IPS DF 4.7 (cell line): ENCODE results near the gene LRRK1.

Experiments used
- DNase-seq: peaks from one replicate; pipeline ENCODE4 v3.0.0-alpha.2; 2013; ENCODE audit warnings: low spot score; ENCODE audit errors: extremely low read depth

The LRRK1 gene

DNA sequence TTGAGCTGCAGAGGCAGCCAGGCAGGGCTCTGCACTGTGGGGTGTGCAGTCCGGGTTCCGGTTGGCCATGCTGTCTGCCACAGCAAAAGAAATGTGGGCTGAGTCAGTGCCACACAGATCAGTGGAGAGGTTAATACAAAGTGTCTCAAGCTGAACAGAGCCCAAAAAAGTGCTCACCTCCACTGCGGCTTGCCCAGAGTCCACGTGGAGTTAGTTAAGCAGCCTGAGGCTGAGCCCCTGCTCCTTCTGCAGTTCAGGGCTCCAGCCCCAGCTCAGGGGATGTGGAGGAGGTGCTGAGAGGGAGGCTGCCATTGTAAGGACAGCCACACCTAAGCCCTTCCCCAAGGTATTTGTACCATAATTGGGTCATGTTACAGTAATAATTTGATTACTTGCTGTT is 85.3 kb downstream of the LRRK1 start:
- no peak for DNase-seq

DNA sequence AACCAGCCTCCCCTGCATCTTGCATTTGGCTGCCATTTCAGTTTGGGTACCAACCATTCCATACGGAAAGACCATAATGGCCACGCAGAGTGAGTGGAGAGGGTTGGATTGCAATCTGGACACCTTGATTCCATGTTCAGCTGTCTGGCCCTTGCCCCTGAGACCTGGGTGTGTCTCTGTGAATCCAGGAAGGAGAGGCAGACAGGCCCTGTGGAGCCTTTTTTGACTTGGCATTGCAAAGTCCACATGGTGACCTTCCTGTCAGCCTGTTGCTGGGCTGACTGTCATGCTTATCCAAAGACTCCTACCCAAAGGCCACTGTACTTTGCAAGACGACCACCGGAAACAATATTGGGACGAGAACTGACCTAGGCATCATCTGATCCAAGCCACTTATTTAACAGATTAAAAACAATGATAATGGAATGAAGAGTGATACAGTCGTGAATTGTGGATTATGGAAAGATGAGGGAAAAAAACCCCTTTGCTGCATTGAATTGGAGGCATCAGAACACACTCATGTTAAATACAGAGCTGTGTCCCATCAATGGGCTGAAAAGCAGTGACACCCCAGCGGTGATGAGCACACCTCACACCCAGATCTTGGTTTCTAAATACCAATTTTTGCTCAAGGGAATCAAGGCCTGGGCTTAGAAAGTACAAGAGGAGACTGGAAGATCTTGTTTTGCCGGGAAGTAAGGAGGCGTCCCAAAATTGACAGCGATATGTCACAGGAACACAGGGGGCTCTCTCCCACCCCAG is 86.0 kb downstream of the LRRK1 start:
- no peak for DNase-seq

- peak; percentile 56 for DNase-seq
Measured at GRCh38 chr15:101006931-101007691, 88.0 kb downstream of the LRRK1 start.

- peak; percentile 60 for DNase-seq
Measured at GRCh38 chr15:101008158-101009139, 89.3 kb downstream of the LRRK1 start.

DNA sequence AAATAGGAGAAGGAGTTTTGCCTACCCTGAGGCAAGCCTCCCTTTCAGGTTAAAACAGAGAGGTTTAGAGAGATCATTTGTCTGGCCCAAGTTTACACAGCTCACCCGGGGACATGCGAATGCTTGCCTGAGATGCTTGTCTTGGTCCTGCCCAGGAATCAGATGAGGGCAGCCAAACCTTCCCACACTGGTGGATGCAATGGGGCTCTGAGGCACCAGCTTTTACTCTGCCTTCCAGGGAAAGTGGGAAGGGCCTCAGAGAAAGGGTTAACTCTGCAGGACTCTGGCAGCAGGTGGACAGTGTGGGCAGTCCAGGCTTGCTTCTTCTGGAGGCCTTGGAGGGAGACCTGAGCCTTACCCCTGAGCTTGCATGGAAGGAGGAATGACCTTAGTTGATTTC is 90.0 kb downstream of the LRRK1 start:
- DNase-seq = no peak

DNA sequence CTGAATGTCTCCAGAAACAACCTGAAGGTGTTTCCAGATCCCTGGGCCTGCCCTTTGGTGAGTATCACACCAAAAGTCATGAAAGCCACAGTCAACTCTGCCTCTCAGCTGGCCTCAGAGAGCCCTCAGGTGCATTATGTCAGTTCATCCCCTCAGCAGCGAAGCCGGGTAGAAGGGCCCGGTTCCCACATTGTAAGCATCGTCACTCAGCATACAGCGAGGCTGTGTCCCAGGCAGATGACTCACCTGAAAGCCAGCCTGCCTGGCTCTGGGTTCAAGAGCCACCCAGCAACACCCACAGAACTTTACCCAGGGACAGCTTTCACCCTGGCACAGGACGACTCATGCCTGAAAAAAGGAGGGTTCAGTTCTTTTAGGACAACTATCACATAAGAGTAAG is 91.6 kb downstream of the LRRK1 start:
- no peak for DNase-seq

DNA sequence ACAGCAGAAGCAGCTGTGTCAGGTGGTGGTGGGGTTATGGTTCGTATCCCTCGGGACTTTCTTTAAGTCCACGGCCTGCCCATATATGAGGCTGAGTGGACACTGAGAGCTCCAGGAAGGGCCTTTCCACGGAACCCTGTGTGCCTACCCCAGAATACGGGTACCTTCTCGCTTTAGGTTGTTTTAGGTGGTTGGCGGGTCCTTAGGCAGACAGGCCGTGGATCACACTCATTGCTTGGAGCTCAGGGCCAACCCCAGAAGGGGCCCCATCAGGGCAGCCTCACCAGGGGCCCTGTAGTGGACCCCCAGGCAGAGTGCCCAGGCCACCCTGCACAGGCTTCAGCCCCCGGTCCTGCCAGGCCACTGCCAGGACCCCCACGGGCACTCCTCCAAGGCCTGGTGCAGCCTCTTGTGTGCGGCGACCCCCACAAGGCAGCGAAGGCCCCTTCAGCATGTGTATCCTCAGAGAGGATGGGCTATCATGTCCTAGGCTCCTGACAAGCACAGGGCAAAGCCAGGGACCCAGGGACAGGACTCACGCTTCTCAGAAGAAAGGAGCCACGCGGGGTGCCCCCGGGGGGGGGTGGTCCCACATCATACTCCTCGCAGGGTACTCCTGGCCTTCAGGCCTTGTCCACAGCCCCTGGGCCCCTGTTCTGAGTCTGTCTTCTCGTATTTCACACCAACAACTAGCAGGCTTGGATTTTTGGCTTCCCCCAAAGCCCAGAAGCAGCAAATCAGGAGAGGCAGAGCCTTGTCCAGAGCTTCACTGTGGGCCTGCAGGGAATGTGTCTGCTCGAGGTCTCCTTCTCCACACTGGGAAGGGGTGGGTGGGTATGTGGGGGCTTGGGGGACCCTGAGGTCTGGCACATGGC is 93.4 kb downstream of the LRRK1 start:
- no peak for DNase-seq

DNA sequence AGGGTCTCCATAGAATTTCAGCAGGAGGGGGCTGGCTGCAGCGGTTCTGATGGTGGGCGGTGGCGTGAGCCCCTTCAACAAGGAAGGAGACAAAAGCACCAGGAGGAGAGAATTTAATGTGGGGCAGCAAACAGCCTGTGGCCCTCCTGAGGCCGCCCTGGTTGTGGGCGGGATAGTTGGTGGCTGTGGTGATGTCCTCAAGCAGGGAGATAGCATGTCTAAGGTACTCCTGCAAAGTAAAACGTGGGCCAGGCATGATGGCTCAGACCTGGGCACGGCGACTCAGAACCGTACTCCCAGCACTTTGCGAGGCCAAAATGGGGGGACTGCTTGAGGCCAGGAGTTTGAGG is 94.0 kb downstream of the LRRK1 start:
- DNase-seq = no peak

- no peak for DNase-seq
Measured at GRCh38 chr15:101013769-101014675, 94.9 kb downstream of the LRRK1 start.

DNA sequence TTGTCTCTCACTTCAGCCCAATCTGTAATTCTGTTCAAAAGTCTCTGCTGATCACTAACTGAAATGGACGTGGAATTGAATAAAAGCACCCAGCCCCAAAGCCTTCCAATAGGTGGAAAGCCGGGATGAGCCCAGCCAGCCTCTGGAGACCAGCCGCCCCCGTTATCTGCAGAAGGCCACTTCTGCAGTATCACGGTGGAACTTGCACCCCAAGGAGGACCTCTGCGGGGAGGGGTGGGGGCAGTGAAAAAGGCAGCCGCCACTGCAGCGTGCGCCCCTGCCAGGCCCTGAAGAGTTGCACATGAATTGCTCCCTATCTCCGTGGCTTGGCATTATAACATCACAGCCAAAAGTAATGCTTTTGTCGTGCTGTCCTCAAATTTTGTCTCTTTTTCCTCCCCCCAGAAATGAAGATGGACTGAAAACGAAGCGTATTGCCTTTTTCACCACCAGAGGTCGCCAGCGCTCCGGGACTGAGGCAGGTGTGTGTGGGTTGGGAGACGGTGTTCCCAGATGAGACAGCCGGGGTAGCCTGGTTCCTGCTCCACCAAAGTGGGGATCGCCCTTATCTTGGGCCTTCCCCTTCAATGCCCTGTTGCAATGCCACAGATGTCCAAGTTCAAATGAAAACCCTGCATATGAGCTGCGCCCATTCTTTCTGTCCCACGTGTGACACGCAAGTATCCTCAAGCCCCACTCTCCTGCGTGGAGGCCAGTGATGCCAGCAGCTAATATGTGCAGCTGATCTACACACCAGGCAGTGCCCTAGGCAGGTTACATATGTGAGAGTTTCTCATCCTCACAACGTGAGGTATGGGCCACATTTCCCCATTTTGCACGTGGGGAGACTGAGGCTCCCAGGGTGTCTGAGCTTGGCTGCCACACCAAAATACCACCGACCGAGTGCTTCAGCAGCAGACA is 96.0 kb downstream of the LRRK1 start:
- peak; percentile 71 for DNase-seq

DNA sequence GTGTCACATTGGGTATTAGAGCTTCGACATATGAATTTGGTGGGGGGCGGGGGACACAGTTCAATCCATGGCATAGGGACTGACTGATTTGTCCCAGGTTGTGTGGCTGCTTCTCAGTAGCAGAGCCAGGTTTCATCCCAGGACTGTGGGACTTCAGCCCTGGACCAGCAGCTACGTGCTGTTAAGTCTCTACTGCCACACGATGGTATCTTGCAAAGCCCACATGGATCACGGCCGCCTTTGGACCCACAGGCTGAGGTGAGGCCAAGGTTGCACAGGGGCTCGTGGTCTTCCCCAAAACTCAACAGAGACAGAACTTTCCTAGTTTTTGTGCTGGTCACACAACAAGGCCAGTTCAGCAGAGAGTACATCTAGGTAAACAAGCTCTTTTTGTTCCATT is 97.4 kb downstream of the LRRK1 start:
- no peak for DNase-seq

GRCh38 chr15:101017093-101017754 is 98.1 kb downstream of the LRRK1 start:
- no peak for DNase-seq

DNA sequence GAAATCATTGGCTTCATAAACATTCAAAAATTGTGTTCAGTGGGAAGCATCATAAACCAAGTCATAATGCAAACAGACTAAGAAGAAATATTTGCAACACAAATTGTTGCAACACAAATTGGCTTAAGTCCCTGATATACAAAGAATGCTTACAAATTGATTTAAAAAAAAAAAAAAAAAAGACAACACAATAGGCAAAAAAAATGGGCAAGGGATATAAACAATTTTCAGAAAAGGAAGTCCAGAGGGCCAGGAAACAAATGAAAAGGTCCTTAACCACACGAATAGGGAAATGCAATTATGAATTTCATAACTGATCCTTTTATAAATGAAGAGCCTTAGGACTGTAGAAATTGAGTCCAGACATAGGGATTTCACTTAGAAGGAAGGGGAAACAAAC is 98.9 kb downstream of the LRRK1 start:
- no peak for DNase-seq

GRCh38 chr15:101018450-101018849 is 99.3 kb downstream of the LRRK1 start:
- DNase-seq = no peak

DNA sequence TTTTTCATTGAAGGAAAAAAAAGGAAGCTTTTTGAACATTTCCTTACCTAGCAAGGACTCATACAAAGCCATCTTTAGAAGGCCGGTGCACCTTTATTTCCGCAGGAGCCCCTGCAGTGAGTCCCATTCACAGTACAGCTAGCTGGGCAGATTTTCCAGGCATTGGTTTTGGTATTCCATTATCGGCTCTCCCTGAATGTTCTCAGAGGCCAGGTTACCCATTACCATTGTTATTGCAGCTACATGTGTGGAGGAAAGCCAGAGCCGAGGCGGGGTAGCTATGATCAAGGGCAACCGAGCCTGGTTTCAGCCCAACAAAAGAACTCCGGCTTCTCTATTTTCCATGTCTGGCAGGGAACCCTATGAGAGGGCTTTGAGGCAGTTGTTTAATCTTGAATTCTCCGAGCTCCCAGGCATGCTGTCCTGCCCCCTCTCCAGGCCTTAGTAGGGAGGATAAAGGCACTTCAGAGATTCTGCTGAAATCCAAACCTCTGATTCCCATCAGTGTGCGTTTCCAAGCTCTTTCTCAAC is 100.3 kb downstream of the LRRK1 start:
- DNase-seq = no peak

- DNase-seq = no peak
Measured at GRCh38 chr15:101020451-101020850, 101.3 kb downstream of the LRRK1 start.

DNA sequence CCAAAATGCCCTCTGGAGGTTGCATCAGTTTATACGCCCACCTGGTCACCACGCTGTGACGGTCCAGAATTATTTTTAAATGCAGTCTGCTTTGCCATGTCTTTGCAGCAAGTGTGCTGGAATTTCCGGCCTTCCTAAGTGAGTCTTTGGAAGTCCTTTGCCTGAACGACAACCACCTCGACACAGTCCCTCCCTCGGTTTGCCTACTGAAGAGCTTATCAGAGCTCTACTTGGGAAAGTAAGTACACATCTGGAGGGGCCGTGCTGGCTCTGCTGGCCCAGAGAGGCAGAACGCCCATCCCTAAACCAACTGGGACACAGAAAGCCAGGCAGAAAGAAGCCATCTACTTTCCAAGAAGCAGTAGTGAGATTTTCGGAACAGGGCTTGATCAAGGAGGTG is 101.8 kb downstream of the LRRK1 start:
- no peak for DNase-seq

- DNase-seq = no peak
Measured at GRCh38 chr15:101022306-101022705, 103.1 kb downstream of the LRRK1 start.
